ENCODE data around the gene ATP6V0E1. TPM values are rescaled to one million over a fixed set of nuclear protein-coding genes. Genes with fewer than 3 reads are reported as not detected.

The ATP6V0E1 gene
- total RNA-seq, 2 experiments from 2014 or later = 31.1 to 31.9 TPM

DNA sequence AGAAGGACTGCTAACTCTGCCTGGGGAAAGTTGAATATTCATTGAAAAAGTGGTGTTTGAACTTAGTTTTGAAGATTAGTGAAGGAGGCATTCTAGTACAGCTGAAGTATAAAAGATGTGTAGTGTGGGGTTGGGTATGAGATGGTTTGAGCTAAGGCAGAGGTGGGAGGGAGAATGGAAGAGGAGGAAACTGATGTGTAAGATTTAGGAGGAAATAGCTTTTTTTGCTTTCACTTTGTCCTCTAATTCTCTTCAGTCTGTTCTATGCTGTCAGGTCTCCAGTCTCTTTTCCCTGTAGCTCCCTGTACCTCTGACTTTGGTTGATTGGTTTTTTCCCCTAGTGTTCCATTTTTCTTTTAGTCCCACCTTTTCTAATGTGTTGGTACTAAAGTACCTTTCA, 81.6 kb downstream of the ATP6V0E1 start:
- H3K9me3 Mint-ChIP-seq = no peaks in the 10 kb centered on the region
- peak overlapping the region; percentile 40 for H3K4me3 Mint-ChIP-seq
- POLR2A ChIA-PET = interaction anchor here (0.6 to 1.7 kb wide), 3 partner anchors 8 to 1666 kb away, joined by 3 to 18 read pairs (median 7); partner anchors contain the start of gene ATP6V0E1
- peaks cover 7% of the 10 kb centered on the region for H3K36me3 ChIP-seq (ENCODE audit: insufficient read depth, low read length)
- peaks cover 44% of the 10 kb centered on the region for H3K4me1 ChIP-seq (ENCODE audit: insufficient read depth, low read length)
- CTCF ChIA-PET = interaction anchor here (0.9 to 1.1 kb wide), 2 partner anchors 12 to 81 kb away, joined by 3 read pairs; no protein-coding TSS in a partner anchor
- intact Hi-C loops (cut with DNase I, micrococcal nuclease) = no loop called here
- ATAC-seq (ENCODE audit: poor library complexity) (peak; percentile 70), DNase-seq (peak in 2 of 14 experiments; percentile 17 to 32)
- H3K27ac ChIP-seq (ENCODE audit: low read depth in 1 of 2, low read length in 2 of 2) = peak overlapping the region in 1 of 2 donors; percentile 2
- H3K27ac Mint-ChIP-seq = peak overlapping the region; percentile 70
- peaks cover 42% of the 10 kb centered on the region for H3K36me3 Mint-ChIP-seq (ENCODE audit: low read depth)
- H3K27me3 ChIP-seq (ENCODE audit: control insufficient read depth in 1 of 2, insufficient read depth in 2 of 2, low read length in 2 of 2) = no peaks in the 10 kb centered on the region
- no peaks in the 10 kb centered on the region for H3K9me3 ChIP-seq (ENCODE audit: control insufficient read depth in 1 of 2, insufficient read depth in 1 of 2, low read length in 2 of 2)
- peaks cover 85% of the 10 kb centered on the region for H3K4me1 Mint-ChIP-seq (ENCODE audit: low read depth)
- TF ChIP-seq, protein P1, sequence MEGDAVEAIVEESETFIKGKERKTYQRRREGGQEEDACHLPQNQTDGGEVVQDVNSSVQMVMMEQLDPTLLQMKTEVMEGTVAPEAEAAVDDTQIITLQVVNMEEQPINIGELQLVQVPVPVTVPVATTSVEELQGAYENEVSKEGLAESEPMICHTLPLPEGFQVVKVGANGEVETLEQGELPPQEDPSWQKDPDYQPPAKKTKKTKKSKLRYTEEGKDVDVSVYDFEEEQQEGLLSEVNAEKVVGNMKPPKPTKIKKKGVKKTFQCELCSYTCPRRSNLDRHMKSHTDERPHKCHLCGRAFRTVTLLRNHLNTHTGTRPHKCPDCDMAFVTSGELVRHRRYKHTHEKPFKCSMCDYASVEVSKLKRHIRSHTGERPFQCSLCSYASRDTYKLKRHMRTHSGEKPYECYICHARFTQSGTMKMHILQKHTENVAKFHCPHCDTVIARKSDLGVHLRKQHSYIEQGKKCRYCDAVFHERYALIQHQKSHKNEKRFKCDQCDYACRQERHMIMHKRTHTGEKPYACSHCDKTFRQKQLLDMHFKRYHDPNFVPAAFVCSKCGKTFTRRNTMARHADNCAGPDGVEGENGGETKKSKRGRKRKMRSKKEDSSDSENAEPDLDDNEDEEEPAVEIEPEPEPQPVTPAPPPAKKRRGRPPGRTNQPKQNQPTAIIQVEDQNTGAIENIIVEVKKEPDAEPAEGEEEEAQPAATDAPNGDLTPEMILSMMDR (IDR thresholded peaks at IDR 0.05) = no peak
- no peak overlapping the region for H3K4me3 ChIP-seq (ENCODE audit: low read length)
- no peaks in the 10 kb centered on the region for H3K27me3 Mint-ChIP-seq

DNA sequence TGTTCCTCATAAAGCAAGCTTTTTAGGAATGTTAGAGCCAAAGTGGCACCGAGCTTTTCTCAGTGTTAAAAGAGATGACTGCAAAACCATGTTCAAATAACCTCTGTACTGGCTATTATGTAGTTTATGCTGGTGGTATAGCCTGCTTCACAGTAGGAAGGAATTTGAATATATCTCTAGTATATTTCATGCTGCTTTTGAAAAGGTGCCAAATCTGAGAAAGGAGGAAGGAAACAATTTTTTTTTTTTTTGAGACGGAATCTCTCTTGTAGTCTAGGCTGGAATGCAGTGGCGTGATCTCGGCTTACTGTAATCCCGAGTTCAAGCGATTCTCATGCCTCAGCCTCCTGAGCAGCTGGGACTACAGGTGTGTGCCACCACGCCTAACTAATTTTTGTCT, 86.1 kb downstream of the ATP6V0E1 start:
- Histone ChIP-seq H3K4me3 (ENCODE audit: low read length) (no peak overlapping the region), H3K27me3 (ENCODE audit: control insufficient read depth in 1 of 2, insufficient read depth in 2 of 2, low read length in 2 of 2) (no peaks in the 10 kb centered on the region), H3K36me3 (ENCODE audit: insufficient read depth, low read length) (peaks cover 7% of the 10 kb centered on the region), H3K4me1 (ENCODE audit: insufficient read depth, low read length) (peaks cover 44% of the 10 kb centered on the region), H3K9me3 (ENCODE audit: control insufficient read depth in 1 of 2, insufficient read depth in 1 of 2, low read length in 2 of 2) (no peaks in the 10 kb centered on the region), H3K27ac (ENCODE audit: low read depth in 1 of 2, low read length in 2 of 2) (no peak overlapping the region)
- H3K4me3 Mint-ChIP-seq = peak overlapping the region; percentile 12
- TF ChIP-seq, protein P1 (IDR thresholded peaks at IDR 0.05) = no peak
- CTCF ChIA-PET = interaction anchor here (1.1 to 1.3 kb wide), 2 partner anchors 51 to 86 kb away, joined by 3 read pairs; partner anchors contain the start of gene ATP6V0E1
- H3K4me1 Mint-ChIP-seq (ENCODE audit: low read depth) = peaks cover 74% of the 10 kb centered on the region
- ATAC-seq (ENCODE audit: poor library complexity) = no peak
- POLR2A ChIA-PET = interaction anchor here (1.0 to 3.7 kb wide), 2 partner anchors 12 to 86 kb away, joined by 6 to 16 read pairs; partner anchors contain the start of gene ATP6V0E1
- peak overlapping the region; percentile 34 for H3K27ac Mint-ChIP-seq
- H3K36me3 Mint-ChIP-seq (ENCODE audit: low read depth) = peaks cover 37% of the 10 kb centered on the region
- no peaks in the 10 kb centered on the region for H3K9me3 Mint-ChIP-seq
- intact Hi-C loops (cut with DNase I, micrococcal nuclease) = loop anchor here in 1 of 2 experiments (1.0 kb wide), 1 partner anchor 36 kb away; no protein-coding TSS in a partner anchor
- no peaks in the 10 kb centered on the region for H3K27me3 Mint-ChIP-seq
- DNase-seq = no peak

DNA sequence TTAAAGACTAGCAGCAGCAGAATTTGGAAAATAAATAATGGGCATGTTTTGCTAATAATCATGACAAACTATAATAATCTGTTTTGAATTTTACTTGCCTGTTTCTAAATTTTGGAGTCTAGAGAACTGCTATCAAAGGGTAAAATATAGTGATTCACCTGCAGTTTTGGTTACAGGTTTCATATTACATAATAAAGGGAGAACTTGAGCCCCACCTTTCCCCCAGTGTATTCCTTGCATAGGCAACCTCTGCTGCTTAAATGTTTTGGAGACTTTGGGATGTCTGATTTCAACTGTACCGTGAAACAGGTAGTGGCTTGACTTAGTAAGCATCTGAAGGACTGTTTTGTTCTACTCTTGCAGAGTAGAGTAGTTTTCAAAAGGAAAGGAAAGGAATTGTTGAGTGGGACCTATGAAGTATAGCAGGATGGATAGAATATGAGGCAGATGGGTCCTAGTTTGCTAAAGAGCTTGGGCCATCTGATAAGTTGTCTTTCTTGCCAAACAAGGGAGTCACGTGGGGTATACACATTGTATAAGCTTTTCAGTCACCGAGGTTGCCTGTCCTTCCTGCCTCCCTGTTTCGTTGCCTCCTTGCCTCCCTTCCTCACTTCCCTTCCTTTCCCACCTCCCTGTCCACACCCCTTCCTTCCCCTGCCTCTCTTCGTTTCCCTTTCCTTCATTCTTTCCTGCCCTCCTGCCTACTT, 91.7 kb downstream of the ATP6V0E1 start:
- Histone ChIP-seq H3K36me3 (ENCODE audit: insufficient read depth, low read length) (peaks cover 3% of the 10 kb centered on the region), H3K27ac (ENCODE audit: low read depth in 1 of 2, low read length in 2 of 2) (no peak overlapping the region), H3K4me1 (ENCODE audit: insufficient read depth, low read length) (peaks cover 13% of the 10 kb centered on the region), H3K4me3 (ENCODE audit: low read length) (no peak overlapping the region), H3K27me3 (ENCODE audit: control insufficient read depth in 1 of 2, insufficient read depth in 2 of 2, low read length in 2 of 2) (no peaks in the 10 kb centered on the region), H3K9me3 (ENCODE audit: control insufficient read depth in 1 of 2, insufficient read depth in 1 of 2, low read length in 2 of 2) (peaks cover 0 to 6% of the 10 kb centered on the region in 2 experiments)
- Mint-ChIP-seq H3K27ac (peak overlapping the region; percentile 20), H3K36me3 (ENCODE audit: low read depth) (peaks cover 43% of the 10 kb centered on the region), H3K27me3 (no peaks in the 10 kb centered on the region), H3K4me3 (no peak overlapping the region), H3K9me3 (no peaks in the 10 kb centered on the region), H3K4me1 (ENCODE audit: low read depth) (peaks cover 69% of the 10 kb centered on the region)
- intact Hi-C loops (cut with DNase I, micrococcal nuclease) = no loop called here
- DNase-seq (no peak), ATAC-seq (ENCODE audit: poor library complexity) (no peak)
- ChIA-PET CTCF (no interaction called here), POLR2A (no interaction called here)
- TF ChIP-seq, protein P1 (IDR thresholded peaks at IDR 0.05) = no peak

Data from CD4-positive, alpha-beta T cell (primary cell).